Body of pancreas (tissue), 4 donors: ENCODE results near the gene C3orf18. TPM values are rescaled to one million over a fixed set of nuclear protein-coding genes. Genes with fewer than 3 reads are reported as not detected.

Experiments used
- ATAC-seq: fragments of 150-250 bp; one replicate; pipeline ENCODE4 v1.9.1; 2016
- DNase-seq, 4 donors: peaks; one replicate each; pipeline ENCODE4 v3.0.0-alpha.2; 2019
- H3K27ac ChIP-seq, 4 donors: fragments of 200-600 bp; sonication (generic); 1 replicate in 3 of 4; 2 replicates in 1 of 4; pipeline versions ENCODE4 v1.5.1 to v1.6.1; 2016 to 2019; ENCODE audit warnings: mild to moderate bottlenecking in 1 of 4, mixed read lengths in 1 of 4, moderate library complexity in 1 of 4
- H3K27me3 ChIP-seq, 2 donors: fragments of 200-600 bp; sonication (generic); one replicate each; pipeline ENCODE4 v1.6.0; 2016; ENCODE audit warnings: mild to moderate bottlenecking in 1 of 2
- H3K36me3 ChIP-seq, 2 donors: fragments of 200-600 bp; sonication (generic); replicated peaks in 1 of 2; 2 replicates each; pipeline ENCODE4 v1.5.1; 2016; ENCODE audit warnings: low read depth in 2 of 2; ENCODE audit not compliant: insufficient read depth in 1 of 2
- H3K4me1 ChIP-seq: fragments of 200-600 bp; sonication (generic); one replicate; pipeline ENCODE4 v1.6.0; 2016
- H3K4me3 ChIP-seq, 2 donors: fragments of 200-600 bp; sonication (generic); 1 replicate in 1 of 2; 2 replicates in 1 of 2; pipeline ENCODE4 v1.5.1; 2016 to 2019
- H3K9me3 ChIP-seq, 3 donors: fragments of 200-600 bp; sonication (generic); 1 replicate in 2 of 3; 2 replicates in 1 of 3; pipeline ENCODE4 v1.5.1; 2016
- POLR2A ChIP-seq, 3 donors: fragments of 450-650 bp; IDR thresholded peaks; one replicate each; pipeline ENCODE4 v1.6.1; 2016; ENCODE audit warnings: antibody characterized with exemption in 3 of 3, mild to moderate bottlenecking in 2 of 3
- WGBS, 2 donors: methylation state at CpG; one replicate each; pipeline ENCODE4 v1.1.5; 2017; 5-methylcytosine and 5-hydroxymethylcytosine counted together
- intact Hi-C: fragments of 100-400 bp; cut with DNase I; formaldehyde crosslinking; loops from one replicate; pipeline ENCODE4 v1.15.1; 2023
- total RNA-seq, 2 donors: library from RNA; depleted of rRNA; stranded (reverse); fragments of >200 nt; gene quantifications; one replicate each; pipeline ENCODE4 v1.1.0, GENCODE V29; 2016
- TF ChIP-seq, protein P1 (sequence below), 7 experiments: fragments of 450-650 bp in 4 of 7; fragments of 200-600 bp in 3 of 7; sonication (generic) in 3 of 7; IDR thresholded peaks; one replicate each; pipeline ENCODE4 v1.5.1; 2016 to 2019; ENCODE audit warnings: antibody characterized with exemption in 7 of 7

Gene C3orf18
- total RNA-seq, 2 donors from 2014 or later = 6.3 to 11.4 TPM

DNA sequence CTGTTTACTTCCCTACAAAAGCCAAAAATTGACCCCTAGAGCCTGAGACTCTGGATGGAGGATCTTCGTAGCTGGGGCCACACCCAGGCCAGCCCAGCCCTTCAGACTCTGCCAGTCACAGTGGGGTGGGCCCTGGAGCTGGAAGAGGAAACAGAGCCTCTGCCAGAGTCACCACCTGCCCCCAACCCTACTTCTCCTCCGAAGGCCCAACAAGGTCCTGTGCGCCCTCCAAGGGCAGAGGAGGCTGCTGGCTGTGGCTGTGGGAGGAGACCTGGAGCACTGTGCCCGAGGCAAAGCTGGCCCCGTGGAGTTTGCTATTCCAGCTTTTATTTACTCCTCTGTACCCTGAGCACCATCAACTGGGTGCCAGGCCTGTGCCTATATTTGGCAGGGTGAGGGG, 25.0 kb upstream of the C3orf18 start:
- Histone ChIP-seq H3K4me1 (peaks cover 51% of the 10 kb centered on the region), H3K36me3 (no peaks in the 10 kb centered on the region), H3K27me3 (no peaks in the 10 kb centered on the region), H3K9me3 (no peaks in the 10 kb centered on the region), H3K4me3 (no peak overlapping the region), H3K27ac (no peak overlapping the region)
- intact Hi-C loops = no loop called here
- no peak for DNase-seq
- TF ChIP-seq, protein P1, sequence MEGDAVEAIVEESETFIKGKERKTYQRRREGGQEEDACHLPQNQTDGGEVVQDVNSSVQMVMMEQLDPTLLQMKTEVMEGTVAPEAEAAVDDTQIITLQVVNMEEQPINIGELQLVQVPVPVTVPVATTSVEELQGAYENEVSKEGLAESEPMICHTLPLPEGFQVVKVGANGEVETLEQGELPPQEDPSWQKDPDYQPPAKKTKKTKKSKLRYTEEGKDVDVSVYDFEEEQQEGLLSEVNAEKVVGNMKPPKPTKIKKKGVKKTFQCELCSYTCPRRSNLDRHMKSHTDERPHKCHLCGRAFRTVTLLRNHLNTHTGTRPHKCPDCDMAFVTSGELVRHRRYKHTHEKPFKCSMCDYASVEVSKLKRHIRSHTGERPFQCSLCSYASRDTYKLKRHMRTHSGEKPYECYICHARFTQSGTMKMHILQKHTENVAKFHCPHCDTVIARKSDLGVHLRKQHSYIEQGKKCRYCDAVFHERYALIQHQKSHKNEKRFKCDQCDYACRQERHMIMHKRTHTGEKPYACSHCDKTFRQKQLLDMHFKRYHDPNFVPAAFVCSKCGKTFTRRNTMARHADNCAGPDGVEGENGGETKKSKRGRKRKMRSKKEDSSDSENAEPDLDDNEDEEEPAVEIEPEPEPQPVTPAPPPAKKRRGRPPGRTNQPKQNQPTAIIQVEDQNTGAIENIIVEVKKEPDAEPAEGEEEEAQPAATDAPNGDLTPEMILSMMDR (IDR thresholded peaks at IDR 0.05) = no peak
- no peak for TF ChIP-seq POLR2A (IDR thresholded peaks at IDR 0.05)
- peak; percentile 23 for ATAC-seq
- 27 to 29% methylated on average over 4 to 5 of the region's 5 CpGs for WGBS, 2 donors

DNA sequence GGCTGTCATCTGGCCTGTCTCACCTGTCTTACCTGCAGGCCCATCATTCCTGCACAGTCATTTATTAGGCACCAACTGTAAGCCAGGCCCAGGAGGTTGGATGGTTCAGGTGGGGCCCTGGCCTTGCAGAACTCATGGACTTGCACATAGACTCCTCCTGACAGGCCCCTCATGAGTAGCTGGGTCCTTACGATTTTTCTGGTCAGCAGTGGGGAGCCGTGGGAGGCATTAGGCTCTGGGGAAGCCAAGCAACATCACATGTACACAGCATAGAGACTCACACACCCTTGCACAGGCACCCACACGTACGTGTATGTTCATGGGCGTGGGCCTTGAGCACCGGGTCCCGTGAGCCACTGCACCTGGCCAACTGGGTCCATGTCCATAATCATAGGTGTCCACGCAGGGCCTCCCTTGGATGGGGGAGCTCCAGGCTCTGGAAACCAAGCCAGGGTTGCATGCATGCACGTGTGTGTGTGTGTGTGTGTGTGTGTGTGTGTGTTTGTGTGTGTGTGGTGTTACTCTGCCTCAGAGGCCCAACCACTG, 23.7 kb upstream of the C3orf18 start:
- DNase-seq (no peak), ATAC-seq (no peak)
- peaks cover 62% of the 10 kb centered on the region for H3K4me1 ChIP-seq
- no peaks in the 10 kb centered on the region for H3K27me3 ChIP-seq
- H3K27ac ChIP-seq = peak overlapping the region in 1 of 4 donors; percentile 79
- intact Hi-C loops = no loop called here
- no peak overlapping the region for H3K4me3 ChIP-seq
- no peaks in the 10 kb centered on the region for H3K9me3 ChIP-seq
- H3K36me3 ChIP-seq = no peaks in the 10 kb centered on the region
- TF ChIP-seq POLR2A (IDR thresholded peaks at IDR 0.05) = no peak
- TF ChIP-seq, protein P1 (IDR thresholded peaks at IDR 0.05) = no peak
- WGBS, 2 donors = 55 to 85% methylated on average over 4 to 9 of the region's 9 CpGs

DNA sequence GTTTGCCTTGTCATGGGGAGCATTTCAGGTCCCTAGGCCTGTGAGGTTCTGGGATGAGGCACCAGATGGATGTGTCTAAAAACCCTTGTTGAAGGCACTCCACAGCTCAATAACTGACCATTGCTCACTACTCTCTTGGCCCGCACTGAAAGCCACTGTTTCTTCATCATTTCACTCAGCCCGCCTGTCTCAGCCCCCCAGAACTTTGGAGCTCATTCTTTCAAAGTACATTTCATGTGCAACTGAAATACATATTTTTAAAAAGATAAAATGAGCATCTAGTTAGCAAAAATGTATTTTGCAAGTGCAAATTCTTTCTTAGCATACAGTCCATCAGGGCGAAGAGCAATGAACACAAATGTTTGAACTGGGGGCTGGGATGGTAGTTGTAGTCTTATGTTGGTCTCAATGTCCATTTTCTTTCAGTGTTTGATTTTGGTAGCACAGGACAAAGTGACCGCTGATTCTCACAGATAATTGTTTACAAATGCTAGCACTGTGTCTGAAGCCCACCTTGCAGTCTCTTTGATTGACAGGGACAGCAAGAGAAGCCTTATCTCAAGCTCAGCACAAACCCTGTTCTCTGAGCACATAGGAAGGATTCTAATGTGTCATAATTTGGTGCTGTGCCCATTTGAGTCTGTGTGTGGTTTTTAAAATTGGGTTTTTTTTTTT, 21.3 kb upstream of the C3orf18 start:
- Histone ChIP-seq H3K4me1 (peaks cover 82% of the 10 kb centered on the region), H3K36me3 (no peaks in the 10 kb centered on the region), H3K27me3 (no peaks in the 10 kb centered on the region), H3K27ac (no peak overlapping the region), H3K9me3 (no peaks in the 10 kb centered on the region), H3K4me3 (no peak overlapping the region)
- no peak for TF ChIP-seq POLR2A (IDR thresholded peaks at IDR 0.05)
- TF ChIP-seq, protein P1 (IDR thresholded peaks at IDR 0.05) = no peak
- DNase-seq (no peak), ATAC-seq (no peak)
- intact Hi-C loops = no loop called here
- 74 to 95% methylated on average over 4 of the region's 4 CpGs for WGBS, 2 donors

DNA sequence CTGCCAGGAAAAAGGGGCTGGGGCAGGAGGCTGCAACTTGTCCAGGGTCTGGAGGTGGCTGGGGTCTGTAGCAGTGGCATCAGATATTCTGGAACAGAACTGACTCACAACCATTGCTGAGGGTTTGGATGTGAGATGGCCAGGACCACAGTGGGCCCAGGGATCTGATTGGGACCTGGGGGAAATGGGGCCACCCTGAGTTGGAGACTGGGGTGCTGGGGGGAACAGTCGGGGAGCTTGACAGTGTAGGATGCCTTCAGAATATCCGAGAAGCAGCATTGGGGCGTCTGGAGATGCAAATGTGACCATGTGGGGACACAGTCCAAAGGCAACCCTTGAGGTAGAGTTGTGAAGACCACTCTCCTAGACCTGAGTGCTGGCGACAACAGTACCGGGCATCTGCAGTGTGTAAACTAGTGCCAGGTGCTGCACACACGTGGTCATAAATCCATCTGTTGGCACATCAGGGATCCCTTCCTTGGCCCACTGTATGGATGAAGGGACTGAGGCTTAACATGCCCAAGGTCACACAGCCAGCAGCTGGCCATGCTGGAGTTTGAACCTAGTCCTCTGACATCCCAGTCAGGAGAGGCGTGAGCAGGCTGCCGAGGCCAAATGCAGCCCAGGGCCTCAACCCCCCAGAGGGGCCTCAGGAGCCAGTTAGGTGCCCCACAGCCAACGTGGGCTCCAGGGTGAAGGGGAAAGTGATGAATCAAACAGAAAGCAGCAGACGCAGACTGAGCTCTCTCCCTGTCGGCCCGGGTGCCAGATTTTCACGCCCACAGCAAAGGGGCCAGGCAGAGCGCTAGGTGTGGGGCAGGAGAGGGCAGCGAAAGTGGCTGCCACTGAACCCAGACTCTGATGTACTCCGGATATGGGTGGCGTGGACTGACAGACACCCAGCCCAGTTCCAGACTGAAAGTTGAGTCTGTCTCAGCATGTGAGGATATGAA, 20.5 kb upstream of the C3orf18 start:
- no peak overlapping the region for H3K27ac ChIP-seq
- peaks cover 84% of the 10 kb centered on the region for H3K4me1 ChIP-seq
- TF ChIP-seq, protein P1 (IDR thresholded peaks at IDR 0.05) = no peak
- TF ChIP-seq POLR2A (IDR thresholded peaks at IDR 0.05) = no peak
- H3K36me3 ChIP-seq = no peaks in the 10 kb centered on the region
- H3K27me3 ChIP-seq = no peaks in the 10 kb centered on the region
- intact Hi-C loops = no loop called here
- WGBS, 2 donors = 51 to 60% methylated on average over 12 to 17 of the region's 17 CpGs
- DNase-seq = no peak
- no peak overlapping the region for H3K4me3 ChIP-seq
- ATAC-seq = no peak
- no peaks in the 10 kb centered on the region for H3K9me3 ChIP-seq
